GM12878 (cell line): ENCODE results near the gene COX10. TPM values are rescaled to one million over a fixed set of nuclear protein-coding genes. Genes with fewer than 3 reads are reported as not detected.

Source experiments
- ASH2L ChIP-seq: fragments of 300-600, 200-600 bp; sonication (generic); IDR thresholded peaks from 2 replicates; pipeline ENCODE4 v1.6.1; 2017; ENCODE audit warnings: low read depth, mild to moderate bottlenecking, borderline replicate concordance
- BHLHE40 ChIP-seq, 2 experiments: fragments of 450-650 bp in 1 of 2; IDR thresholded peaks; 2 replicates each; pipeline ENCODE4 v1.6.1; 2011 to 2017; ENCODE audit warnings: low read depth in 2 of 2, borderline replicate concordance in 1 of 2, improper control_type of control experiment in 1 of 2, low read length in 1 of 2, mild to moderate bottlenecking in 1 of 2
- HDGF ChIP-seq: fragments of 450-650 bp; IDR thresholded peaks from 2 replicates; pipeline ENCODE4 v1.6.1; 2016; ENCODE audit warnings: antibody characterized with exemption
- MXI1 ChIP-seq: fragments of 150-350 bp; IDR thresholded peaks from 2 replicates; pipeline ENCODE4 v1.6.1; 2011; ENCODE audit warnings: low read depth, mild to moderate bottlenecking, inconsistent platforms, low read length, improper control_type of control experiment
- NFYB ChIP-seq: IDR thresholded peaks from 2 replicates; pipeline ENCODE4 v1.6.1; 2011; ENCODE audit warnings: low read depth, mild to moderate bottlenecking, low read length, improper control_type of control experiment, moderate library complexity; ENCODE audit not compliant: insufficient read depth
- NRF1 ChIP-seq: conservative IDR thresholded peaks from 2 replicates; pipeline ENCODE4 v1.6.1; 2011; ENCODE audit warnings: mild to moderate bottlenecking, low read depth, low read length, improper control_type of control experiment
- RAD51 ChIP-seq: fragments of 450-650 bp; IDR thresholded peaks from 2 replicates; pipeline ENCODE4 v1.6.1; 2016; ENCODE audit warnings: moderate library complexity, mild to moderate bottlenecking, inconsistent platforms
- RBBP5 ChIP-seq: fragments of 200-600 bp; sonication (generic); conservative IDR thresholded peaks from 2 replicates; pipeline ENCODE4 v1.6.1; 2016
- SP1 ChIP-seq: IDR thresholded peaks from one replicate; pipeline ENCODE4 v1.6.1; 2011; ENCODE audit warnings: low read depth, low read length
- STAT1 ChIP-seq: fragments of 450-650 bp; conservative IDR thresholded peaks from 2 replicates; pipeline ENCODE4 v1.6.1; 2014; ENCODE audit warnings: antibody characterized with exemption, mild to moderate bottlenecking
- YBX1 ChIP-seq: fragments of 450-650 bp; IDR thresholded peaks from 2 replicates; pipeline ENCODE4 v1.6.1; 2016; ENCODE audit warnings: antibody characterized with exemption
- YY1 ChIP-seq: IDR thresholded peaks from 2 replicates; pipeline ENCODE4 v1.6.1; 2011; ENCODE audit warnings: low read depth, mild to moderate bottlenecking, low read length
- ZNF207 ChIP-seq: fragments of 450-650 bp; IDR thresholded peaks from 2 replicates; pipeline ENCODE4 v1.6.1; 2014; ENCODE audit warnings: antibody characterized with exemption, mild to moderate bottlenecking, borderline replicate concordance
- ZNF24 ChIP-seq: fragments of 450-650 bp; IDR thresholded peaks from 2 replicates; pipeline ENCODE4 v1.6.1; 2017; ENCODE audit warnings: antibody characterized with exemption, mild to moderate bottlenecking
- polyA plus RNA-seq, 11 experiments: library from polyadenylated mRNA; depleted of rRNA in 4 of 11; unstranded in 6 of 11; stranded (reverse) in 5 of 11; fragments of >200 nt; fragmentation: Nextera tagmentation in 4 of 11; fragmentation: Illumina TruSeq in 1 of 11; extraction: Ambion mirVana in 4 of 11; extraction: Trizol in 1 of 11; gene quantifications; 1 replicate in 1 of 11; 2 replicates in 10 of 11; pipeline versions ENCODE4 v1.2.1 to v1.2.3, GENCODE V29; 2011 to 2016; ENCODE audit warnings: inconsistent platforms in 2 of 11, missing spikeins in 2 of 11, low read depth in 1 of 11
- total RNA-seq, 4 experiments: library from RNA; depleted of rRNA in 3 of 4; stranded (reverse); fragments of >200 nt in 3 of 4; fragmentation: Illumina TruSeq in 1 of 4; extraction: Trizol in 1 of 4; gene quantifications; 2 replicates each; pipeline versions ENCODE4 v1.2.1 to v1.2.3, GENCODE V29; 2013 to 2021
- TF ChIP-seq, protein P1 (sequence below), 3 experiments: IDR thresholded peaks in 2 of 3; conservative IDR thresholded peaks in 1 of 3; 2 replicates each; pipeline ENCODE4 v1.5.1; 2011; ENCODE audit warnings: low read depth in 3 of 3, low read length in 3 of 3, mild to moderate bottlenecking in 3 of 3, control low read depth in 2 of 3, moderate library complexity in 2 of 3, inconsistent platforms in 1 of 3, mixed read lengths in 1 of 3; ENCODE audit not compliant: control insufficient read depth in 2 of 3, insufficient read depth in 1 of 3; ENCODE audit errors: extremely low read depth in 1 of 3
- TF ChIP-seq, protein P2 (sequence below): fragments of 450-650 bp; IDR thresholded peaks from 2 replicates; pipeline ENCODE4 v1.6.1; 2016; ENCODE audit warnings: mild to moderate bottlenecking, moderate library complexity, borderline replicate concordance
- TF ChIP-seq, protein P3 (sequence below): fragments of 450-650 bp; IDR thresholded peaks from 2 replicates; pipeline ENCODE4 v1.6.1; 2016; ENCODE audit warnings: mild to moderate bottlenecking
- TF ChIP-seq, protein P4 (sequence below): IDR thresholded peaks from 2 replicates; pipeline ENCODE4 v1.6.1; 2011; ENCODE audit warnings: low read depth, low read length, improper control_type of control experiment, borderline replicate concordance
- TF ChIP-seq, protein P5 (sequence below): IDR thresholded peaks from 2 replicates; pipeline ENCODE4 v1.6.1; 2011; ENCODE audit warnings: borderline replicate concordance, low read depth, mild to moderate bottlenecking, moderate library complexity, low read length; ENCODE audit not compliant: insufficient read depth, poor library complexity, severe bottlenecking
- TF ChIP-seq, protein P6 (sequence below): IDR thresholded peaks from 2 replicates; pipeline ENCODE4 v1.6.1; 2012; ENCODE audit warnings: low read length, inconsistent platforms

Gene COX10
- total and polyA plus RNA-seq, 10 of the 15 experiments (the other 5 are each of a cell fraction or from before 2014, with no cell fraction given) = 9.6 to 29.4 (median 21.3) TPM

DNA sequence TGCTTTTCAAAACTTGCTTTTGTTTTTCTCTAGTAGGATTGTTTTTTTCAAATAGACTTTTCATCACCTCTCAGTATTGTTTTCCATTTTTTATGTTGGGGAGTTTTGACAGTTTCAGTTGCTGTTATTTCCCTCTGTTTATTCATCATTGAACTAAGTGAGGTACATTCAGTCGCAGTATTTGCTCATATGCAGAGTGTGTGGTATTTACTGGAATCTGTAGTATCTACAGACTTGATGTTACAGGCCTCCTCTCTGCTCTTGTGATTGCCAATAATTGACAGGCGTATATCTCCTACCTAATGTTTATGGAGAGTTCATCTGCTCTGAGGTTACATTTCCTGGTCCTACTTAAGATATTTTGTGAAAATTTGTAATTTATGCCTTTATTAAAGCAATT, 49.6 kb downstream of the COX10 start (continued):
- TF ChIP-seq NFYB = no peak
- TF ChIP-seq, protein P1, sequence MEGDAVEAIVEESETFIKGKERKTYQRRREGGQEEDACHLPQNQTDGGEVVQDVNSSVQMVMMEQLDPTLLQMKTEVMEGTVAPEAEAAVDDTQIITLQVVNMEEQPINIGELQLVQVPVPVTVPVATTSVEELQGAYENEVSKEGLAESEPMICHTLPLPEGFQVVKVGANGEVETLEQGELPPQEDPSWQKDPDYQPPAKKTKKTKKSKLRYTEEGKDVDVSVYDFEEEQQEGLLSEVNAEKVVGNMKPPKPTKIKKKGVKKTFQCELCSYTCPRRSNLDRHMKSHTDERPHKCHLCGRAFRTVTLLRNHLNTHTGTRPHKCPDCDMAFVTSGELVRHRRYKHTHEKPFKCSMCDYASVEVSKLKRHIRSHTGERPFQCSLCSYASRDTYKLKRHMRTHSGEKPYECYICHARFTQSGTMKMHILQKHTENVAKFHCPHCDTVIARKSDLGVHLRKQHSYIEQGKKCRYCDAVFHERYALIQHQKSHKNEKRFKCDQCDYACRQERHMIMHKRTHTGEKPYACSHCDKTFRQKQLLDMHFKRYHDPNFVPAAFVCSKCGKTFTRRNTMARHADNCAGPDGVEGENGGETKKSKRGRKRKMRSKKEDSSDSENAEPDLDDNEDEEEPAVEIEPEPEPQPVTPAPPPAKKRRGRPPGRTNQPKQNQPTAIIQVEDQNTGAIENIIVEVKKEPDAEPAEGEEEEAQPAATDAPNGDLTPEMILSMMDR (IDR thresholded peaks at IDR 0.05 in 2 of 3, conservative IDR thresholded peaks at IDR 0.05 in 1 of 3; ENCODE audit: control insufficient read depth in 2 of 3, extremely low read depth in 1 of 3, insufficient read depth in 1 of 3, low read depth in 3 of 3, low read length in 3 of 3) = no peak
- no peak for TF ChIP-seq YY1
- TF ChIP-seq, protein P2, sequence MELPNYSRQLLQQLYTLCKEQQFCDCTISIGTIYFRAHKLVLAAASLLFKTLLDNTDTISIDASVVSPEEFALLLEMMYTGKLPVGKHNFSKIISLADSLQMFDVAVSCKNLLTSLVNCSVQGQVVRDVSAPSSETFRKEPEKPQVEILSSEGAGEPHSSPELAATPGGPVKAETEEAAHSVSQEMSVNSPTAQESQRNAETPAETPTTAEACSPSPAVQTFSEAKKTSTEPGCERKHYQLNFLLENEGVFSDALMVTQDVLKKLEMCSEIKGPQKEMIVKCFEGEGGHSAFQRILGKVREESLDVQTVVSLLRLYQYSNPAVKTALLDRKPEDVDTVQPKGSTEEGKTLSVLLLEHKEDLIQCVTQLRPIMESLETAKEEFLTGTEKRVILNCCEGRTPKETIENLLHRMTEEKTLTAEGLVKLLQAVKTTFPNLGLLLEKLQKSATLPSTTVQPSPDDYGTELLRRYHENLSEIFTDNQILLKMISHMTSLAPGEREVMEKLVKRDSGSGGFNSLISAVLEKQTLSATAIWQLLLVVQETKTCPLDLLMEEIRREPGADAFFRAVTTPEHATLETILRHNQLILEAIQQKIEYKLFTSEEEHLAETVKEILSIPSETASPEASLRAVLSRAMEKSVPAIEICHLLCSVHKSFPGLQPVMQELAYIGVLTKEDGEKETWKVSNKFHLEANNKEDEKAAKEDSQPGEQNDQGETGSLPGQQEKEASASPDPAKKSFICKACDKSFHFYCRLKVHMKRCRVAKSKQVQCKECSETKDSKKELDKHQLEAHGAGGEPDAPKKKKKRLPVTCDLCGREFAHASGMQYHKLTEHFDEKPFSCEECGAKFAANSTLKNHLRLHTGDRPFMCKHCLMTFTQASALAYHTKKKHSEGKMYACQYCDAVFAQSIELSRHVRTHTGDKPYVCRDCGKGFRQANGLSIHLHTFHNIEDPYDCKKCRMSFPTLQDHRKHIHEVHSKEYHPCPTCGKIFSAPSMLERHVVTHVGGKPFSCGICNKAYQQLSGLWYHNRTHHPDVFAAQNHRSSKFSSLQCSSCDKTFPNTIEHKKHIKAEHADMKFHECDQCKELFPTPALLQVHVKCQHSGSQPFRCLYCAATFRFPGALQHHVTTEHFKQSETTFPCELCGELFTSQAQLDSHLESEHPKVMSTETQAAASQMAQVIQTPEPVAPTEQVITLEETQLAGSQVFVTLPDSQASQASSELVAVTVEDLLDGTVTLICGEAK = no peak
- no peak for TF ChIP-seq SP1
- TF ChIP-seq, protein P3, sequence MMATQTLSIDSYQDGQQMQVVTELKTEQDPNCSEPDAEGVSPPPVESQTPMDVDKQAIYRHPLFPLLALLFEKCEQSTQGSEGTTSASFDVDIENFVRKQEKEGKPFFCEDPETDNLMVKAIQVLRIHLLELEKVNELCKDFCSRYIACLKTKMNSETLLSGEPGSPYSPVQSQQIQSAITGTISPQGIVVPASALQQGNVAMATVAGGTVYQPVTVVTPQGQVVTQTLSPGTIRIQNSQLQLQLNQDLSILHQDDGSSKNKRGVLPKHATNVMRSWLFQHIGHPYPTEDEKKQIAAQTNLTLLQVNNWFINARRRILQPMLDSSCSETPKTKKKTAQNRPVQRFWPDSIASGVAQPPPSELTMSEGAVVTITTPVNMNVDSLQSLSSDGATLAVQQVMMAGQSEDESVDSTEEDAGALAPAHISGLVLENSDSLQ = peak; percentile 54; the same call in 1 of the 2 replicates
- TF ChIP-seq ZNF24 = no peak
- TF ChIP-seq, protein P4, sequence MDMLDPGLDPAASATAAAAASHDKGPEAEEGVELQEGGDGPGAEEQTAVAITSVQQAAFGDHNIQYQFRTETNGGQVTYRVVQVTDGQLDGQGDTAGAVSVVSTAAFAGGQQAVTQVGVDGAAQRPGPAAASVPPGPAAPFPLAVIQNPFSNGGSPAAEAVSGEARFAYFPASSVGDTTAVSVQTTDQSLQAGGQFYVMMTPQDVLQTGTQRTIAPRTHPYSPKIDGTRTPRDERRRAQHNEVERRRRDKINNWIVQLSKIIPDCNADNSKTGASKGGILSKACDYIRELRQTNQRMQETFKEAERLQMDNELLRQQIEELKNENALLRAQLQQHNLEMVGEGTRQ = no peak
- no peak for TF ChIP-seq STAT1
- TF ChIP-seq HDGF = no peak
- TF ChIP-seq ZNF207 = no peak
- no peak for TF ChIP-seq MXI1
- TF ChIP-seq NRF1 = no peak
- TF ChIP-seq ASH2L = no peak
- TF ChIP-seq, protein P5, sequence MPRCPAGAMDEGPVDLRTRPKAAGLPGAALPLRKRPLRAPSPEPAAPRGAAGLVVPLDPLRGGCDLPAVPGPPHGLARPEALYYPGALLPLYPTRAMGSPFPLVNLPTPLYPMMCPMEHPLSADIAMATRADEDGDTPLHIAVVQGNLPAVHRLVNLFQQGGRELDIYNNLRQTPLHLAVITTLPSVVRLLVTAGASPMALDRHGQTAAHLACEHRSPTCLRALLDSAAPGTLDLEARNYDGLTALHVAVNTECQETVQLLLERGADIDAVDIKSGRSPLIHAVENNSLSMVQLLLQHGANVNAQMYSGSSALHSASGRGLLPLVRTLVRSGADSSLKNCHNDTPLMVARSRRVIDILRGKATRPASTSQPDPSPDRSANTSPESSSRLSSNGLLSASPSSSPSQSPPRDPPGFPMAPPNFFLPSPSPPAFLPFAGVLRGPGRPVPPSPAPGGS = no peak
- TF ChIP-seq RAD51 = no peak
- TF ChIP-seq, protein P6, sequence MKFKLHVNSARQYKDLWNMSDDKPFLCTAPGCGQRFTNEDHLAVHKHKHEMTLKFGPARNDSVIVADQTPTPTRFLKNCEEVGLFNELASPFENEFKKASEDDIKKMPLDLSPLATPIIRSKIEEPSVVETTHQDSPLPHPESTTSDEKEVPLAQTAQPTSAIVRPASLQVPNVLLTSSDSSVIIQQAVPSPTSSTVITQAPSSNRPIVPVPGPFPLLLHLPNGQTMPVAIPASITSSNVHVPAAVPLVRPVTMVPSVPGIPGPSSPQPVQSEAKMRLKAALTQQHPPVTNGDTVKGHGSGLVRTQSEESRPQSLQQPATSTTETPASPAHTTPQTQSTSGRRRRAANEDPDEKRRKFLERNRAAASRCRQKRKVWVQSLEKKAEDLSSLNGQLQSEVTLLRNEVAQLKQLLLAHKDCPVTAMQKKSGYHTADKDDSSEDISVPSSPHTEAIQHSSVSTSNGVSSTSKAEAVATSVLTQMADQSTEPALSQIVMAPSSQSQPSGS = no peak
- no peak for TF ChIP-seq BHLHE40 (IDR thresholded peaks at IDR 0.05; ENCODE audit: borderline replicate concordance in 1 of 2, low read depth in 2 of 2, low read length in 1 of 2)
- TF ChIP-seq RBBP5 = no peak
- no peak for TF ChIP-seq YBX1
